Stimulated activated CD4-positive, alpha-beta T cell treated with anti-CD3 and anti-CD28 coated beads, Interleukin-2, amount 100 ng/mL, for 48 hours (primary cell): ENCODE results near the gene MED25.

Source experiments
- DNase-seq, 2 donors: peaks; one replicate each; pipeline ENCODE4 v3.0.0-alpha.2; 2020

Gene MED25

GRCh38 chr19:49860336-49861102 lies 42.4 kb downstream of the MED25 start:
- DNase-seq = no peak

- DNase-seq = no peak
These were observed 43.0 kb downstream of the MED25 start for GRCh38 chr19:49861107-49861506.

DNA sequence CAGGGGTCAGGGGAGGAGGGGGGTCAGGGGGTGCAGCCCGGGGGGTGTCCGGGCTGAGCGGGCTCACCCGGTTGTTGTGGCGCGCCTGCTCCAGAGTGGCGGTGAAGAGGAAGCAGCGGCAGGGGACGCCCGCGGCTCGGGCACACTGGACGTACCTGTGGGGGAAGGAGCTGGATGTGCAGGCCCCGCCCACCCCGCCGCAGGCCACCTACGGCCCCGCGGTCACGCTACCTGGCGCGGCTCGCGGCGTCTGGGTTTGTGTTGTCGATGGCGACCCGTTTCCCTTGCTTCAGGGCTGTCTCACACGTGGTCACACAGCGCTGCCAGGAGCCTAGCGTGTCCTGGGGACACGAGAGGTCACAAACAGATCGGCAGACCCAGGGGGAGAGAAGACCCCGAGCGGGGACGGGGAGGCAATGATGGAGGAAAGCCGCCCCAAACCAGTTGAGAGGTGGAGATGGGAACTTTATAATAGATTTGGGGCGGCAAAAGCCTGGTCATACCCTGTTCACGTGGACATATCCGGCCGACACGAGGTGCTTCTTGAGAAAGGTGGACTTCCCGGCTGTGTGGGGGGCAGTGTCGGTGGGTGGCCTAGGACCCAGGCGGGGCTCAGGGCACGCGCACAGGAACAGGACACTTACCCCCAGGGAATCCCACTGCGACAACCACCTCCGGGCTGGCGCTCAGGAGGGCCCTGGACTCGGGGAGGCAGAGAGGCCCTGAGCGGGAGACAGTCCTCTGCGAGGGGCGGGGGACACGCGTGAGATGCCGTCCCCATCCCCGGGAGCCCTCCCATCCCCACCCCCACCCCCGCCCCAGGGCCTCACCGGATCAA lies 43.7 kb downstream of the MED25 start:
- no peak for DNase-seq

GRCh38 chr19:49862391-49863253 lies 44.5 kb downstream of the MED25 start:
- no peak for DNase-seq

DNA sequence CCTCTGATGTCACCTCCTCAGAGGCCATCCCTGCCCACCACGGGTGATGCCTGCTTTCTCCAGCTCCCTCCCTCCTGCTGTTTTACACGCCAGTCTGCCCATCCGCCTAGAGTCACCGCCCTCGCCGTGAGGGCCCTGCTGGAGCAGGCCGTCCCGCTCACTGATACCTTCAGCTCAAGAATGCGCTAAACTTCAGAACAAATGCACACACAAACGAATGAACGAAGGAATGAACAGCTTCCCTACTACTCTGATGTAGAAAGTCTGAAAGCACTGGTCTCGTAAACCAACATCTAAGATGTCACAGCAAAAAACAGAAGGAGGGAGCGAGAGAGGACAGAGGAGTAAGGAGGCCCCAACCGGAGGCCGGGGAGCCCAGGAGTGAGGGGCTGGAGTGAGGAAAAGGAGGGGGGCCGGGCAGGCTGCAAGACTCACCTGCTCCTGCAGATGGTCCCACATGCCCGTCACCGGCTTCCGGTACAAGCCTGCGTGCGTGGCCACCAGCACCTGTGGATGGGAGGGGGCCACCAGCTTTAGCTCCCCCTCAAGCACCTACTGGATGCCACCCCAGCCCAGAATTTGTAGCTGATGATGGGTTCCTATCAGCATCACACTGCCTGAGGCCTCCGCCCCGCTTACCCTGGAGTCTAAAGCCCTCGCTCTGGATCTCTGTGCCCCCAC lies 45.3 kb downstream of the MED25 start:
- DNase-seq = no peak

GRCh38 chr19:49863935-49864320 lies 45.8 kb downstream of the MED25 start:
- no peak for DNase-seq

DNA sequence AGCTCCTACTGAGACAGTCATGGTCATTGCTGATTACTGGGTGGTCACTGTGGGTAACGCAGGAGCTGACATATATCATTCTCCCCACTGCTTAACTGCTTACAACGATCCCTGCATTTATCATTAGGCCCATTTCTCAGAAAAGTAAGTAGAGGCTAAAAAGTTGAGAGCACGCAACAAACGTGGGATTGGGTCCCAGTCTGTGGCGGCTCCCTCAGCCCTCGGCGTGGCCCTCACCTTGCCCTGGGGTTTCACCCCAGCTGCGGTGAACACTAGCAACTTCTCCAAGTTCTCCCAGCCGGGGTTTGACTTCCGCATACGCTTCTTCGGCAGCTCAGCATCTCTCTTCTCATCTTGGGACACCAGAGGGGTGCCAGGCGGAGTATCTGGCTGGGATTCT lies 46.8 kb downstream of the MED25 start:
- no peak for DNase-seq

DNA sequence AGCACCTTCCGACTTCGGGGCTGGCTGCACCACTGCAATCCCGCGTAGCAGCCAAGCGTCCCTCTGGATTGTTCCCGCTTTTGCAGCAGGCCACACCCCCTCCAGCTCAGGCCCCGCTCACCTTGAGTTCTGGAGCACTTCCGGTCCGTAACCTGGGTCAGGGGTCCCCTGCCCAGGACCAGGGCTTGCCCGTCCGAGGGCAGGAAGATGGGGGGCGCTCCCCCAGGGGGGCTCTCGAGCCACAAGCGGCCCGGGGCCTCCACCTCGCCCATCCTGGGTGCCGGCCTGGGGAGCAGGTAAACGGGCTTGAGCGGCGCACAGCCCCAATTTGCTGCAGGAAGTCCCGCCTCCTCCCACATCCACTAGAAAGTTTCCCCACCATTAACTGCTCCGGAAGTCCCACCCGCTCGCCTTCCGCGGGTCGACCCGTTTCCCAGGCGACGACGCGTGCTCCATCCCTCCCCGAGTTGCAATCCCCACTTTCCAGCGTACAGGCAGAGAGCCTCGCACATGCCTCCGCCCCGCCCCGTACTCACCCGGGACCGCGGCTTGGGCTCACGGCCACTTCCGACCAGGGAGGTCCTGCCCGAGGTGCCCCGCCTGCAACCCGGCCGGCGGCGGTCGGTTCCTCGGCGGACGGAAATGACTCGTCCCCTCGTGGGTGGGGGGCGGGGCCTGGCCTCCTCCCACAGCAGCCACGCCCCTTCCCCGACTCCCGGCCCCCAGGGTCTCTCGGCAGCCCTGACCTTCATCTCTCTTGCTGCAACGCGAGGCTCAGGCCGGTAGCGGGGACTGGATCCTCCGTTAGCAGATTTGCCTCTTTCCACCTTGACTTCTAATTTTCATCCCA lies 49.1 kb downstream of the MED25 start, which contains the start of gene PNKP:
Gene PNKP (minus strand): TSS at position 644 of the 850 bp plus-strand sequence. CDS start 372 bp downstream, at position 272.
- DNase-seq = peak; percentile 72 to 86

- no peak for DNase-seq
These were observed 51.0 kb downstream of the MED25 start for GRCh38 chr19:49869009-49869483.

- peak; percentile 87 for DNase-seq
These were observed 51.6 kb downstream of the MED25 start for GRCh38 chr19:49869484-49870308.

GRCh38 chr19:49870309-49870901 lies 52.3 kb downstream of the MED25 start:
- no peak for DNase-seq

DNA sequence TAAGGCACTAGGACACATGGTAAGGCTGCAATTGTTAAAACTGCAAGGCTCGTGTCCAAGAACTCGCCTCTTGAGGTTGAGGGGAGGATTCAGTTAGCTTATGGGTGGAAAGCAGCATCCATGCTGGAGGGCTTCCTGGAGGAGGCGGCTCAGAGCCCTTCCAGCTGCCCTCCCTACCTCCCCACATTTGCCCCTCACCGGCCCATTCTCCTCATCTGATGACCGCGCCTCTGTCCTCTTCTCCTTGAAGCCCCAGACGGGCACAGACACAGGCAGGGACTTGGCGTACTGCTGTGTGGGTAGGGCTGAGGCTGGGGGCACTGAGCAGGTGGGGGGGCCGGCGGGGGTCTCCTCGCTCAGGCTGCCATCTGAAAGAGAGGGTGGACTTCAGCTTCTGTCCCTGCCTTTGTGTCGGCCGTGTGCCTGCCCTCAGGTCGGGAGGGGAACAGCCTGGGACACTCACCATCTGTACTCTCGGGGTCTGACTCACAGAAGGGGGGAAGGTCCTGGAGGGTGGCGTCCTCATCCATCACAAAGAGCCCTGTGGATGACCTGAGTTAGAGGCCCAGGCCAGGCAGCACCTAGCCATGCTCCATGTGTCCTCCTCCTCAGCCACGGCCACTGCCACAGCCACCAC lies 53.4 kb downstream of the MED25 start:
- DNase-seq = no peak

DNA sequence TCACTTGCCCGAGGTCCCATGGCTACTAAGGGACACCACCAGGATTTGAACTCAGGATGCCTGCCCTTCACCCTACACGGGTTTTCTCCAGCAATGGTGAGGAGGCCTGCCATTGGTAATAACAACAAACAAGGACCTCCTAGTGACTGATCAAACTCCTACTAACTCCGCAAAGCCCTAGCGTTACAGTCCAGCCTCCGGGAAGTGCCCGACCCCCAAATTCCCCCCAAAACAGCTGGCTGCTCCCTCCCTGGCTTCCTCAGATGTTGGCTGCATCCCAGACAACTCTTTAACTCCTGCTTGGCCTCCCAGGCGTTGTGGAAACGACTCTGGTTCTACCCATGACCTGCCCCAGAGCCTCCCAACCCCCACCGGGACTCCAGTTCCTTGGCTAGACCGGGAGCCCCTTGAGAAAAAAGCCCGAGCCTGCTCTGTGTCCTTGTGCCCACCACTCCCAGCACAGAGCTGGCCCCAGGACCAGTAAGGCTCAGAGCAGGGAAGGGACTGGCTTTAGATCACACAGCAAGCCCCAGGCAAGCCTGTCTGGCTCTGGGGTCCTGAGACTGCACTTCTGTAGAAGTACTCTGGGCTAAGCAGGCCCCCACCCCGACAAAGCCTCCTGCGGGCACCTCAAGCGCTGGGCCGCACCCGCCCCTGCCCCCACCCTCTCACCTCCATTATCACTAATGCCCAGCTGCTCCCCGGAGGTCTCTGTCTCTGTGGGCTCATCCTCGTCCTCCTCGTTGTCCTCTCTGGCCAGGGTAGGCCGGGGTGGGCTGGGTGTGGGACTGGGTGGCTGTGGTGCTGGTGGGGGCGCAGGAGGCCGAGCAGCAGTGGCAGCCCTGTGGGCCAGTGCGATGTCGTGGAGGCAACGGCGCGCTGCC lies 54.4 kb downstream of the MED25 start:
- DNase-seq = no peak

DNA sequence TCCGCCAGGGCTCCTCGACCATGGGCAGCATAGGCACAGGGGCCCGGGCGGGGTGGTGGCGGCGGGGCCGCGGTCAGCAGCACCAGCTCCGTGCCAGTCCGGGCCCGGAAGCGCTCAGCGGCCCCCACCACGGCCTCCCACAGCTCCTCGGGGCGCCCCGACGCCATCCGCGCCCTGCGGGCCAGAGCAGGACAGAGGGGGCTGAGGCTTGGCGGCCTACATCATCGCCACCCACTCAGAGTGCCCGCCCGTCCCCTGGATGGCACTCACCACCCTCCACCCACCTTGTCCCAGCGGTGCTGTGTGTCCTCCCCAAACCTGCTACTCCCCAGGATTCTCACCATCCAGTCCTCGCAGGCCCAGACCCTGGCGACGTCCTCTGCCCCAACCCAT lies 55.0 kb downstream of the MED25 start:
- no peak for DNase-seq

DNA sequence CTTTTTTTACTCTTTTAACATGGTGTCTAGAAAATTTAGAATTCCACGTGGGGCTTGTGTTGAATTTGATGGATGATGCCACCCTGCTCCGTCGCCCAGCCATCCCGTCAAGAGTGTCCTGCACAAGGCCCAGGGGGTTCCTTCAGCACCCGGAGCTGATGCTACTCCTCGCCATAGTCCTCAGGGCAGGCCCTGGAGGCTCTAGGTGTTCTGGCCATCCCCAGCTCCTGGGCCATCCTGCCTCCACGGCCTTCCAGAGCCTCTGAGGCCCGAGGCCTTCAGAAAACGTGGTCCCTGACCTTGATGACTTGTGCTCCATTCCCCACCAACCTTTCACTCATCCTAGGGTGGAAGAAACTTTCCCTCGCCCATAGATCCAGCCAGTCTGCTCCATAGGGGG lies 55.7 kb downstream of the MED25 start:
- DNase-seq = no peak

GRCh38 chr19:49874503-49875157 lies 56.5 kb downstream of the MED25 start:
- DNase-seq = no peak

DNA sequence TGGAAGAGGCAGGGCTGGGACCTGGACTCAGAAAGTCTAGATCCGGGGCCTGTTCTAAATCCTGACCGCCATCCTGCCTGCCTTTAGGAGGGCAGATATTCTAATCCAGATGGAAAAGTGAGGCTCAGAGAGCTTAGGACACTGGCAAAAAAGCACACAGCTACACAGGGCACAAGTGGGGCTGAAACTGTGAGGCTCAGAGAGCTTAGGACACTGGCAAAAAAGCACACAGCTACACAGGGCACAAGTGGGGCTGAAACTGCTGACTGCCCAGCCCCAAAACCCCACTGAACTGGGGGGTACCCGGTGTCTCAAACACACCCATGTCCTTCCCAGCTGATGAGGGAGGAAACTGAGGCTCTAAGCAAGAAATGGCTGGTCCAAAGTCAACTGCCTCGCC lies 57.1 kb downstream of the MED25 start:
- DNase-seq = no peak

- peak in 1 of 2 donors; percentile 42 for DNase-seq
These were observed 57.9 kb downstream of the MED25 start for GRCh38 chr19:49875857-49876421.
